Right lobe of liver (tissue), 4 donors: ENCODE data around the gene HTR2C.

Experiments
- CTCF ChIP-seq, 4 donors: fragments of 200-600 bp in 3 of 4; fragments of 450-650 bp in 1 of 4; IDR thresholded peaks; one replicate each; pipeline versions ENCODE4 v1.5.1 to v1.8.0; 2016 to 2022; ENCODE audit warnings: antibody characterized with exemption in 4 of 4, mild to moderate bottlenecking in 2 of 4
- POLR2A ChIP-seq: fragments of 450-650 bp; IDR thresholded peaks from one replicate; pipeline ENCODE4 v1.6.1; 2017; ENCODE audit warnings: antibody characterized with exemption, mild to moderate bottlenecking
- donor health status: DM: no; HTN: no; CAD: no.
- donor health status: DM: no; HTN: no; CAD: no.
- donor health status: DM: no; HTN: yes; CAD: no.

DNA sequence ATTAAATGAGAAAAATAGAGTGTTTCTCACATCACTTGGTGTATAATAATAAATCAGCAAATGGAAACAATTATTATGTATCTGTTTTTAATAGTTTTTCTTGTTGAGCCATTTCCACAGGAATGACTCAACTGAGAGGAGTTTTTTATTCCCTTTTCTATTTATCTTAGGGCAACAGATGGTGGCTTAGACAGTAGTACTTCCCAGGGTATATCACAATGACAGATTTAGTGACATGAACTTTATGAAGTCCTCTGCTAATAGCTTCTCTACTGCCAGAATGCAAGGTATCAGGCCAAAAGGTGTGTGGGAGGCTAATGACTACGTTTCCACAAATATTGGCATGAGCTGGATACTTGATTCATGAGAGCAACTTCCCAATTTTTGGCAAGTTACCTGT is 126.7 kb downstream of the HTR2C start:
- no peak for TF ChIP-seq CTCF (IDR thresholded peaks at IDR 0.05)
- no peak for TF ChIP-seq POLR2A
